Keratinocyte (primary cell): Measurements from ENCODE around the gene P2RX7. TPM values are rescaled to one million over a fixed set of nuclear protein-coding genes. Genes with fewer than 3 reads are reported as not detected.

Experiments
- DNase-seq: peaks from one replicate; pipeline ENCODE4 v3.0.0-alpha.2; 2011; ENCODE audit warnings: low read depth, missing footprints, low spot score
- FAIRE-seq: peaks from 2 replicates; lab custom pipeline; 2011; peaks lifted over from hg19 to GRCh38; lab: Jason Lieb, UNC
- H2AFZ ChIP-seq: 2 replicates; pipeline ENCODE4 v1.6.0; 2012; ENCODE audit warnings: low read length, control low read depth, inconsistent platforms; ENCODE audit not compliant: control insufficient read depth
- H3K27ac ChIP-seq: 2 replicates; pipeline ENCODE4 v1.5.1; 2011; ENCODE audit warnings: low read length; ENCODE audit not compliant: control insufficient read depth, insufficient read depth
- H3K27me3 ChIP-seq: 3 replicates; pipeline ENCODE4 v1.6.0; 2011; ENCODE audit warnings: low read length; ENCODE audit not compliant: control insufficient read depth, insufficient read depth; ENCODE audit errors: extremely low read depth
- H3K36me3 ChIP-seq, 2 experiments: 2 replicates in 1 of 2; 3 replicates in 1 of 2; pipeline ENCODE4 v1.5.1; 2011; ENCODE audit warnings: low read length in 2 of 2, mild to moderate bottlenecking in 1 of 2; ENCODE audit not compliant: control insufficient read depth in 2 of 2, insufficient read depth in 2 of 2; ENCODE audit errors: extremely low read depth in 1 of 2
- H3K4me1 ChIP-seq: 3 replicates; pipeline ENCODE4 v1.5.1; 2011; ENCODE audit warnings: low read length; ENCODE audit not compliant: control insufficient read depth, insufficient read depth; ENCODE audit errors: extremely low read depth
- H3K4me2 ChIP-seq: 3 replicates; pipeline ENCODE4 v1.6.0; 2011; ENCODE audit warnings: low read depth, low read length; ENCODE audit not compliant: control insufficient read depth, insufficient read depth; ENCODE audit errors: extremely low read depth
- H3K4me3 ChIP-seq, 3 experiments: fragments of 200-600 bp in 1 of 3; sonication (generic) in 1 of 3; 2 replicates in 2 of 3; 3 replicates in 1 of 3; pipeline ENCODE4 v1.5.1; 2011 to 2016; ENCODE audit warnings: low read length in 3 of 3, mild to moderate bottlenecking in 3 of 3, control low read depth in 2 of 3, inconsistent platforms in 1 of 3, low read depth in 1 of 3, mixed read lengths in 1 of 3, mixed run types in 1 of 3, moderate library complexity in 1 of 3; ENCODE audit not compliant: control insufficient read depth in 2 of 3, insufficient read depth in 2 of 3; ENCODE audit errors: extremely low read depth in 1 of 3
- H3K79me2 ChIP-seq: 2 replicates; pipeline ENCODE4 v1.6.0; 2012; ENCODE audit warnings: low read length; ENCODE audit not compliant: control insufficient read depth, insufficient read depth
- H3K9ac ChIP-seq: 3 replicates; pipeline ENCODE4 v1.6.0; 2011; ENCODE audit warnings: low read length; ENCODE audit not compliant: control insufficient read depth, insufficient read depth; ENCODE audit errors: extremely low read depth
- H3K9me1 ChIP-seq: 3 replicates; pipeline ENCODE4 v1.6.0; 2011; ENCODE audit warnings: low read length; ENCODE audit not compliant: control insufficient read depth, insufficient read depth; ENCODE audit errors: extremely low read depth
- H3K9me3 ChIP-seq: 2 replicates; pipeline ENCODE4 v1.5.1; 2012; ENCODE audit warnings: low read depth, low read length; ENCODE audit not compliant: control insufficient read depth
- H4K20me1 ChIP-seq: 3 replicates; pipeline ENCODE4 v1.6.0; 2011; ENCODE audit warnings: low read length; ENCODE audit not compliant: control insufficient read depth, insufficient read depth; ENCODE audit errors: extremely low read depth
- CTCF ChIP-seq, 3 experiments: IDR thresholded peaks in 1 of 3; conservative IDR thresholded peaks in 1 of 3; optimal IDR thresholded peaks in 1 of 3; 2 replicates in 2 of 3; 3 replicates in 1 of 3; pipeline versions ENCODE3 to v1.5.1; 2011; ENCODE audit warnings: low read length in 3 of 3, mild to moderate bottlenecking in 3 of 3, moderate library complexity in 2 of 3, control low read depth in 1 of 3, inconsistent platforms in 1 of 3; ENCODE audit not compliant: insufficient read depth in 2 of 3; ENCODE audit errors: extremely low read depth in 1 of 3
- EZH2 ChIP-seq: IDR thresholded peaks from one replicate; pipeline ENCODE4 v1.6.1; 2012; ENCODE audit warnings: inconsistent platforms, mild to moderate bottlenecking, low read length, moderate library complexity
- dilution Hi-C: fragments of 300-500 bp; cut with MboI; formaldehyde crosslinking; loops from one replicate; pipeline ENCODE4 v1.7.0; 2020; ENCODE audit warnings: low sequenced_read_pairs; ENCODE audit not compliant: extremely low pct_ligation_motif_present
- polyA plus RNA-seq, 5 experiments: library from polyadenylated mRNA; depleted of rRNA in 3 of 5; stranded (reverse) in 3 of 5; stranded (forward) in 1 of 5; unstranded in 1 of 5; fragments of >200 nt; gene quantifications; 1 replicate in 1 of 5; 2 replicates in 3 of 5; 3 replicates in 1 of 5; pipeline versions ENCODE4 v1.2.1 to v1.2.3, GENCODE V29; 2011 to 2012; ENCODE audit warnings: missing spikeins in 2 of 5, low read depth in 1 of 5, low replicate concordance in 1 of 5

P2RX7 gene
- polyA plus RNA-seq, 1 donor (not counting 4 experiments of a cell fraction or from before 2014, with no cell fraction given), result 0.20 TPM

- DNase-seq (no peak), FAIRE-seq (no peak)
- peaks cover 4% of the 10 kb centered on the region for H3K4me1 ChIP-seq
- no peaks in the 10 kb centered on the region for H3K79me2 ChIP-seq
- H3K9me3 ChIP-seq, result no peaks in the 10 kb centered on the region
- no peak for TF ChIP-seq EZH2
- no peak for TF ChIP-seq CTCF (optimal IDR thresholded peaks at IDR 0.05 in 1 of 3, IDR thresholded peaks at IDR 0.05 in 1 of 3, conservative IDR thresholded peaks at IDR 0.05 in 1 of 3; ENCODE audit: extremely low read depth in 1 of 3, insufficient read depth in 2 of 3, low read length in 3 of 3)
- dilution Hi-C loops, result no loop called here
- no peak overlapping the region for H2AFZ ChIP-seq
- H3K36me3 ChIP-seq, result no peaks in the 10 kb centered on the region
- H3K9ac ChIP-seq, result no peak overlapping the region
- no peak overlapping the region for H3K27ac ChIP-seq
- H3K9me1 ChIP-seq, result no peaks in the 10 kb centered on the region
- H3K27me3 ChIP-seq, result no peaks in the 10 kb centered on the region
- H3K4me3 ChIP-seq, result no peak overlapping the region
- no peaks in the 10 kb centered on the region for H4K20me1 ChIP-seq
- no peak overlapping the region for H3K4me2 ChIP-seq
These were observed 20.2 kb upstream of the P2RX7 start for GRCh38 chr12:121112496-121112895.

GRCh38 chr12:121113057-121113456 is 19.6 kb upstream of the P2RX7 start:
- Histone ChIP-seq H3K4me1 (peaks cover 4% of the 10 kb centered on the region), H3K36me3 (no peaks in the 10 kb centered on the region), H3K9me1 (no peaks in the 10 kb centered on the region), H3K9me3 (no peaks in the 10 kb centered on the region), H3K27ac (no peak overlapping the region), H3K9ac (no peak overlapping the region), H4K20me1 (no peaks in the 10 kb centered on the region), H3K4me3 (no peak overlapping the region), H3K27me3 (no peaks in the 10 kb centered on the region), H2AFZ (no peak overlapping the region), H3K79me2 (no peaks in the 10 kb centered on the region), H3K4me2 (no peak overlapping the region)
- FAIRE-seq (no peak), DNase-seq (no peak)
- dilution Hi-C loops, result no loop called here
- TF ChIP-seq EZH2 (no peak), CTCF (optimal IDR thresholded peaks at IDR 0.05 in 1 of 3, IDR thresholded peaks at IDR 0.05 in 1 of 3, conservative IDR thresholded peaks at IDR 0.05 in 1 of 3; ENCODE audit: extremely low read depth in 1 of 3, insufficient read depth in 2 of 3, low read length in 3 of 3) (no peak)
